GM21619 (cell line): ENCODE data around the gene TYK2.
"Not testable (repeated sequence)": the region's sequence is repeated elsewhere in the genome, so short reads cannot be mapped to it uniquely, and the experiment has no call there.

Experiments
- ATAC-seq: cut with Tn5 transposase; IDR thresholded peaks from one replicate; pipeline ENCODE4 v1.9.1; 2021; ENCODE audit not compliant: unreplicated experiment

Gene TYK2

DNA sequence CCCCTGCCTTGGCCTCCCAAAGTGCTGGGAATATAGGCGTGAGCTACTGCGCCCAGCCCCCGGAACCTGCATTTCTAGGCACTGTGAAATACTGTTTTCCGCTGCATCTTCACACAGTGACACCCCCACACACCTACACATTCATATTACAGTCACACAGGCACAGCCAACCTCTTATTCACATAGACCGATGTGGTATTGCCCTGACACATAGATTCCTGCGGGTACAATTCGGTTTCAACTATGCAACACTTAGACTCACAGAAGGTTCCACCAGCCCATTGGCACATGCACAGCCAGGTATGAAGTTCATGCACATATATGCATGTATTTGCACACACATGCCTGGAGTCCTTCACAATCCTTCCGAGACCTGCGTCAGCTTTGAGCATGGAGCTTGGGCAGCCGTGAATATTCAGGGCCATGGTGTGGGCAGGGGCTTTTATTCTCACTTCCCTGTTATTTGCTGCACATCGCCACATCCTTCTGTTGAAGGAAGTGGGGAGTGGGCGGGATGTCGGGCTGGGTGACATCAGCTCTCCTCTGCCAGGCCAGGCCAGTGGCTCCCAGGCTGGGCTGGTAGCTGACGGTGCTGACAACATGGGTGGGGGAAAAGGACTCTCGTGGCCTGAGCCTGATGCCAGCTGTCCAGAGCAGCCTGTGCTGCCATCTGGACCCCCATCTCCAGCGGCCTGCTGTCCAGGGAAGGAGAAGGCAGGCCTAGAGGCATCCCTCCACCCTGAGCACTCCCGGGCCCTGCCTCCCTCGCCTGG is 28.3 kb upstream of the TYK2 start:
- no peak for ATAC-seq

DNA sequence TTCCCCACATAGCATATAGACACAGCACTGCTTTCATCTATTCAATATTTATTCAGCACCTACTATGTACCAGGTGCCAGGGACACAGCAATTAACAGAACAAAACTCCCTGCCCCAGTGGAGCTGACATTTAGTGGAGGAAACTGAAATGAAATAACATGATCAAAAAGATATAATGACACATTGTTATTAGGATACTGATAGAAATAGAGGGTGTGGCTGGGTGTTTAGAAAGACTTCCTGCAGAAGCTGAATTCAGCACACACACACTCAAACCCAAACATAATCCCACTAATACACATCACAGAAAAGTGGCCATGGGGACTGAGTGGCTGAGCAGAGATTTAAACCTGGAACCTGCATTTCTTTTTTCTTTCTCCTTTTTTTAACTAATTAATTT is 26.7 kb upstream of the TYK2 start:
- ATAC-seq, result no peak

DNA sequence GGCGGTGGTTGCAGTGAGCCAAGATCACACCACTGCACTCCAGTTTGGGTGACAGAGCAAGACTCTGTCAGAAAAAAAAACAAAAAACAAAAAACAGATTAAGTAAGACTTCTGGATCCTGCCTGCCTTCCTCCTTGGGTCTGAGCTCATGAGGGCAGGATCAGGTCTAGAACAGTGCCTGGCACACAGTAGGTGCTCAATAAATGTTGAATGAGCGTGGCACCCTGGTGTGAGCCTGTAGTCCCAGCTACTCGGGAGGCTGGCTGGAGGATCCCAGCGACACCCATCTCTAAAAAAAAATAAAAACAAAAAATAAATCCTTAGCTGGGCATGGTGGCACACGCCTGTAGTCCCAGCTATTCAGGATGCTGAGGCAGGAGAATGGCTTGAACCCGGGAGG is 25.8 kb upstream of the TYK2 start:
- ATAC-seq, result no peak

DNA sequence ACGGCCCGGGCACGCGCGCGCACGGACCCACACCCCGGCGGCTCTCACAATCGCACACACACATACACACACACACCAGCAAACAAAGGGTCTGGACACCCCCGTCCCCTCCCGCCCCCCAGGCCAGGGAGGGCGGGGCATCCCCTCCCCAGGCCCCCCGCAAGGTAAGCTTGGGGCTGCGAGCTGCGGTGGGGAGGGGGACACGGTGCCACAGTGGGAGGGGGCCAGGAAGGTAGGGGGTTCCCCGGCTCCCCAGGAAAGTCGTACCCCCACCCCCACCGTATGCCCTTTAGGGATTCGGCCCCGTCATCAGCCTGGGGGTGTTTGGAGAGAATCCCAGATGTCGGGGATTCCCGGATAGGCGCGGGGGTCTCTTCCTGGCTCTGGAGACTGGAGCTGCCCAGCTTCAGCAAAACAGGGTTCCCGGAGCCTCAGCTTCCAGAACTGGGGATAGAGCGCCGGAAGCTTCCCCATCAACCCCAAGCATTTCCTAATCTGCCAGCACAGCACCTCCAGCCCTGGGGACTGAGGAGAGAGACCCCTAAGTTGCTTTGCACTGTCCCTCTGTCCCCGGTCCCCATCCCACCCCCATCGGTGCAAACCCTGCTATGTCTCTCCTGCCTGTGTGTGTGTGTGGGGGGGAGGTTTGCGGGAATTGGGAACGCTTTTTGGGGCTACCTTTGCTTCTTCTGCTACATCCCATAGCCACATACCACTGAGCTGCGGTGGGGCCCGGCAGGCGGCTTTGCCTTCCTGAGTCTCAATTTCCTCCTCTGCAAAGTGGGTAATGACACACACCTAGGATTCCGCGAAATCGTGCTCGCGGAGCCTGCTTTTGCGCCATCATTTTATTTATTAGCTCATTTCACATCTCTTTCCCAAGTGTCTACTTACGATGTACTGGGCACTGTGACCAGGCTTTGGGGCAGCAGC is 24.8 kb upstream of the TYK2 start:
- no peak for ATAC-seq

DNA sequence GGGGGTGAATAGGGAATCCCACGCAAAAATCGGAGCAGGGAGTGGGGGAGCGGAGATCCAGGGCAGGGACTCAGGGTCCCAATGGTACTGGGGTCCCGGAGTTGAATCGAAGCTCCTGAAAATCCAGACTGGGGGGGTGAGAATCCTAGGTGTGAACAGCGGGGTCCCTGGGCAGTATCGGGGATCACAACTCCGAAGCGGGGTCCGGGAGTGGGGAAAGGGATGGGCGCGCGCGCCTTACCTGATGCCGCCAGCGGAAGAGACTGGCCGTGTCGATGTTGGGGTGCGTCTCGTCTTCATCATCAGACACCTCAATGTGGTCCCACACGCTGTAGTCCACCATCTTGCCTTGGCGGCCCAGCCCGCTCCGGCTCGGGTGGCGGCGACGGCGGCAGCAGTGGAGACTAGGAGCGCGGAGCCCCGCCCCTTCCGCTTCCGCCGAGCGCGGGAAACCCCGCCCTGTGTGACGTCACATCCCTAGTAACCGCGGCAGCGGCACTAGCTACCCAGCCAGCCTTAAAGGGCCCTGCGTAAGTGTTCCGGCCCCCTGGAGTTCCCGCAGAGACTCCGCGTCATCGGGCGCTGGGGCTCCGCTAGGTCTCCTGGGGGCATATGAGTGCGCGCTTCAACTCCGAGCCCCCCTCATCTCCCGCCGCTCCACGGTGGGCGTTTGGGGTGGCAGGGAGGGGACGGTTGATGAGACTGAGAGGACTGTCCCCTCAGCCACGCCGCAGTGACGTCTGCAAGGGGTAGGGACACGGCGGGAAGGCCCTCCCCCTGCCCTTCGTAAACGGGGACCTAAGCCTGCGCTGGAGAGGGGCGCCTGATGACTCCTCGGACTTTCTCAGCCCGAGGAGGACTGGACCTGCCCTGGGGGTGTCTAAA is 23.0 kb upstream of the TYK2 start, which contains the start of gene CDC37:
Gene CDC37, minus strand, starts transcription at position 406 of the 885 bp plus-strand sequence. Its CDS starts 63 bp downstream, at position 343.
- ATAC-seq, result peak; percentile 76

DNA sequence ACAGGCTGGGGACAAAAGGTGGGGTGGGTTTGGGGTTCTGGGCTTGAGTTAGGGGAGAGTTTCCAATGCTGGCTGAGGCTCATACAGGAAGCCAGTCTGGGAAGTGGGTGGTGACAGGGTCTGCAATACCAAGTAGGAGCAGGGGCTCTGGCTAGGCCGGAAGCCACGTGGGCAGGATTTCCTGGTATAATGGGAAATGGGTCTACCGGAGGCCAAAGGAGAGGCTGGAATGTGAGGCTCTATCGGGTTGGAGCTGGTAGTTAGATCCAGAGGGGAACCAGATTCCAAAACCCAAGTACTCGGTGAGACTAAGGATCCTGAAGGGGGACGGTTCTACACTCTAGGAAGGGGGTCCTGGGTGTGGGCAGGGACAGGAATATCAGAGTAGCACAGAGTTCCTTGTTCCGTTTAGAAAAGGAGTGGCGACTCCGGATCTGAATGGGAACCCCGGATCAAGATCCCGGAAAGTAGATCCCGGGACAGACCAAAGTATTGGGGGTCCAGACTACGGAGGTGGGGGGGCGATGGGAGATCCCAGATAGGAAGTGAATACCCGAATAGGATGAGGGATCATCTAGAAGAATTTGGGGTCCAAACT is 22.2 kb upstream of the TYK2 start:
- ATAC-seq, result no peak

DNA sequence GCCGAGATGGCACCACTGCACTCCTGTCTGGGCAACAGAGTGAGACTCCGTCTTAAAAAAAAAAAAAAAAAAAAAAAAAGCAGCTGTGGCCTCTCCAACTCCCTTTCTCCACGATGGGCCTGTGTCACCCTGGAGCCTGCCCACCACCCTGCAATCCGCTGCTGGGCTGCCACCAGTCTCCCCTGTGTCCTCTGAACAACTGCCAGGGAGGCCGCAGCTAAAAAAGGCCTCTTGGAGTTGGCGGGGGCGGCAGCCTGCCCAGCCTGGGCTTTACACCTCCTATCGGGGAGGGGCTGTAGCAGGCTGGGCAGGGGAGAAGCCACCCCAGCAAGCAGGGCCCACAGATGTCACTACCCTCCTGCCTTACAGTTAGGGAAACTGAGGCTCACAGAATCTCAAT is 19.5 kb upstream of the TYK2 start:
- no peak for ATAC-seq

DNA sequence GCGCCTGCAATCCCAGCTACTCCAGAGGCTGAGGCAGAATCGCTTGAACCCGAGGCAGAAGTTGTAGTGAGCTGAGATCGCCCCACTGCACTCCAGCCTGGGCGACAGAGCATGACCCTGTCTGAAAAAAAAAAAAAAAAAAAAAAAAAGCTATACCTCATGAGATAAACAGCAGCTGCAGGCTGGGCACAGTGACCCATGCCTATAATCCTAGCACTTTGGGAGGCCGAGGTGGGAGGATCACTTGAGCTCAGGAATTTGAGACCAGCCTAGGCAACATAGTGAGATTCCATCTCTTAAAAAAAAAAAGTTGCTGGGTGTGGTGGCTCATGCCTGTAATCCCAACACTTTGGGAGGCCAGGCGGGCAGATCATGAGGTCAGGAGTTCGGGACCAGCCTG is 19.0 kb upstream of the TYK2 start:
- not testable (repeated sequence) for ATAC-seq

DNA sequence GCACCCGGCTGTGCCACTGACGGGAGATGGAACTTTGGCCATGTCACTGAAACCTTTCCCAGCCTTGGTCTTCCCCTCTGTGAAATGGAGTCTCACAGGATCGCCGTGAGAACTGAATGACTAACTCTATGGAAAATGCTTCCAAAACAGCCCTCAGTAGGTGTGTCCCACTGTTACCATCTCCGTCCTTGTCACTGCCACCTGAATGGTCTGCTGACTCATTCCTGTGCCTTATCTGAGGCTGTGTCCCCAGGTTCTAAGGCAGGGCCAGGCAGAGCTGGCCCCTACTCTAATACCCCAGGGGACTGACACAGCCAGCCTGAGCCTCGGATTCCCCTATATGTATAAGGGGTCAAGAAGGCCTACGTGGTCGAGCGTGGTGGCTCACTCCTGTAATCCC is 18.4 kb upstream of the TYK2 start:
- no peak for ATAC-seq

DNA sequence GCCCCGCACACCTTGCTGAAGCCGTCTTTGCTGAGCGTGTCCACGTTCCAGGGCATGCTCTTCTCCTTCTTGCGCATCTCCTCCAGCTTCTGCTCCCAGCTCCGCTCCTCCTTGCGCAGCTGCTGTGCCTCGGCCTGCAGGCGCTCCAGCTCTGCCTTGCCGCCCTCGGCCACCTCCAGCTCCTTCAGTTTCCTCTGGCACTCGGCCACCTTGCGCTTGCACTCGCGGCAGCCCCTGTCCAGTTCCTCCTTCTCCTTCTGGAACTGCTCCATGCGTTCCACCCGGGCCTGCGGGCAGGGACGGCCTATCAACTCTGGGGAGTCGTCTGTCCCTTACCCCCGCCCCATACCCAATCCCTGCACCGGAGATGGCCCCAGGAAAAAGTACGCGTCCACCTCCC is 15.5 kb upstream of the TYK2 start:
- no peak for ATAC-seq

DNA sequence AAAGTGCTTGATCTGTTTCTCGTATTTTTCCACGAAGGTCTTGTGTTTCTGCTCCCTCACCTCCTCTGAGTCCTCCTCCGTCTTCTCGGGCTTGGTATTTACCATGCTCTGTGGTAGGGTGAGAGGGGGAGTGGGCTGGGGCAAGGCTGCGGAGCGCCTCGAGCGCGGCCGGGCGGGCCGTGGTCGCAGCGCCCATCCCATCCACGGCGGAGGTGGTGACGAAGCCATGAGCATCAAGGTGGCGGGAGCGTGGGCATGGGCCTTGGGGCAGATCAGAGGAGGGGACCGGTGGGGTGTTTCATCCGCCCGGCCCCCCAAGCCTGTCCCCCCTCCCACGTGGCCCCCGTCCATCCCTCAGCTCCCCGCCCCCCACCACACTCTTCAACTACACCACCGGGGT is 15.1 kb upstream of the TYK2 start:
- ATAC-seq, result no peak

DNA sequence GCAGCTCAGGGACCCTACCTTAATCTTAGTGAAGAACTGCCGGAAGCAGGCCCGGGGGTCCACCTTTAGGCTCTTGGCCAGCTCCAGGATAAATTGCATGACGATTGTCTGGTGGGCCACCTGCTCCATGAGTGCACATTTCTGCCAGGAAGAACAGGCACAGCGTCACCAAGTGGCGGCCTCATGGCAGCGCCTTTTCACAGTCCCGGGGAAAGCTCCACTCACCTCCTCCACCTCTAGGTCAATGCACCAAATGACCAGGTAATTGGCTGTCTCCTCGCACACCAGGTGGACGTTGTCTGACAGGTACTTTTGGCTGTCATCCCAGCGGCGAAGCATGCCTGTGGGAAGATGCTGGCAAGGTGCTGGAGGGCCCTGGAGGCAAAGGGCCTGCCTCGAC is 14.6 kb upstream of the TYK2 start:
- no peak for ATAC-seq

DNA sequence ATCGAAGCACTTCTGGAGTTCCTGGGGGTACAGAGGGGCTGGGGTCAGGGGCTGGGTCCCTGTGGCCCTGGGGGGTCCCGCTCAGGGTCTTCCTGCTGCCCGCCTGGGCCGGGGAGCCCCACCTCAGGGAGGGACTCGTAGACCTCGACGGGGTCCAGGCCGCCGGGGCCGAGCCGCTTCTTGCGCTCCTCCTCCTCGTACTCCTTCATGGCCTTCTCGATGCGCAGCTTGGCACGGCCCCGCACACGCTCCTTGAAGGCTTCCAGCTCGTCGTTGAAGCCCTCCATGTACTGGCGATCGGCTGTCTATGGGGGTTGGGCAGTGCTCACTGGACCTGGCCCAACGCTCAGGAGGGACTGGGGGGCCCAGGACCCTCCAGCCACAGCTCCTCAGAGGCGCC is 12.8 kb upstream of the TYK2 start:
- ATAC-seq, result no peak

DNA sequence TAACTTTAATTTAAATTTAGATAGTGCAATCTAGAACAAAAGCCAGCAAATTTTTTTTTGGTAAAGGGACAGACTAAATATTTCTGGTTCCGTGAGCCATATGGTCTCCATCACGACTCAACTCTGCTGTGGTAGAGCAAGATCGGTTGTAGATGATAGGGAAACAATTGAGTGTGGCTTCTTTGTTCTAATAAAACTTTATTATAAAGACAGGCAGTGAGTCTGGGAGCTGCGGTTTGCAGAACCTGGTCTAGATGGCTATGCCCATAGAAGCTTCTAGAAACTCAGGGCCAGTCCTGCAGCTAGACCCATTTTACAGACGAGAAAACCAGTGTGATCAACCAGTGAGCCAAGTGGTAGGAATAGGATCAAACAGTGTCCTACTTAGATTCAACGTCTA is 11.7 kb upstream of the TYK2 start:
- no peak for ATAC-seq

DNA sequence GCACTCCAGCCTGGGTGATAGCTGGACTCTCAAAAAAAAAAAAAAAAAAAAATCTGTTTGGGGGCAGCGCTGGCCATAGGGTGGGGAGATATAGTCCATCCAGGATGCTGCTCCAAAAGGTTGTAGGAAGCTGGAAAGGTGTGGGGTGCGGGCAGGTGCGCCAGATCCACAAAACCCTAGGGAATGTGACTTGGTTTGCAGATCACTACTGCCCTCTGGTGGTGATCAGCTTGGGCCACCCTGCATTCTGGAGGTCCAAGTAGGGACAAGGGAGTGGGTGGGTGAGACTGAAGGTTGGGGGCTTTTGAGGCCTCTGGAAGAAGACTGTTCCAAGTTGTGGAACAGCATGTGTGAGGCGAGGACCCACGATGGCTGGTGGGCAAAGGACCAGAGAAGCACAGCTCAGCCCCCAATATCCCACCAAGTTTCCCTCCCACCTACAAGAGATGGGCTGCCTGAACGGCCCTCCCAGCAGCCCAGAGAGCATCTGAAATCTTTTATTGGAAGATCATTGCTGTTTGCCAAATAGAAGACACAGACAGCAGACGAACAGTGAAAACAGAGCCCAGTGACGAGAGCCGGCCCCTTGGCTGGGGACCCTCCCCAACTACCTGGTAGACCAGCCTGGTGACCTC is 10.4 kb upstream of the TYK2 start:
- ATAC-seq, result no peak

DNA sequence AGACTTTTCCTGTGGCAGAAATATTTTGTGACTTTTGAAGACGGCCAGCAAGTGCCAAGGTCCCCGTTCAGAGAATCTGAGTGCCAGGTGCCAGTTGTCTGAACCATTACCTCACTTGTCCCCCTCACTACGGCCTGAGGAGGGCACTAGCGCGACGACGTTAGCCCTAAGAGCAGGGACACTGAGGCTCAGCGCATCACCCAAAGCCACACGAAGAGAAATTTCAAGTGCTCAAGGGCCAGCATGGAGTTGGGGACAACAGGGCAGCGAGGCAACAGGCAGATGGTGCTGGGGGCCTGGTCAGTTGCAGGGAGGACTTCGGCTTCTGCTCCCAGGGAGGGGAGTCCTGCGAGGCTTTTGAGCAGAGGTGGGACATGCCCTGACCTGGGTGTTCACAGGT is 9.5 kb upstream of the TYK2 start:
- no peak for ATAC-seq

DNA sequence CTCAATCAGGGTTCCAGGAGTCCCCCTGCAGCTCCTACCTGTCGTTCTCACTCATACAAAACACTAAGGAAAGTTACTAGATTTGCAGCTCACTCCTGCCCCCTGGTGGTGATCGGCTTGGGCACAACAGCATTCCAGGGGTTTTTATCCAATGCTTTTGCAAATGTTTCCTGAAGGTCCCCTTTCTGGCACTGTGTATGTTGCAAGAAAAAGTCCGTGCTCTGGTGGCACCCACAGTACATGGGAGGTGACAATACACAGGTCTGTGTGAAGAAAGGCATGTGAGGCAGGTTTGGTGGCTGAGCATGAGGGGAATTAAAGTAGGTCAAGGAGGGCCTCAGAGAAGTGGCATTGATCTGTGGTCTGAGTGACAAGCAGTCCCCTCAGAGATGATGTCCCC is 8.6 kb upstream of the TYK2 start:
- ATAC-seq, result no peak

DNA sequence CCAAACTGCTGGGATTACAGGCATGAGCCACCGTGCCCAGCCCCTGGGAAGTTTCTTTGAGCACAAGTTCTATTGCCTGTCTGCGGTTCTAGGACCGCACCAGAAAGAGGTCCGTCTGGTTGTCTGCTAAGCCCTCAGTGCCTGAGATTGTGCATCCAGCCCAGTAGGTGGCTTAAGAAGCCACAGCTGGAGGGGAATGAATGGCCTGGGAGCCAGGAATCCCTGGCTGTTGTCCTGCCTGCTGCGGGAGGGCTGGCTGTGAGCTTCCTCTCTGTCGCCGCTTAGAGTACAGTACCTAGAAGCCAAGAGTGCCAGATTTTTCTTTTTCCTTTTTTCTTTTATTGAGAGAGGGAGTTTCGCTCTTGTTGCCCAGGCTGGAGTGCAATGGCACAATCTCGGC is 4.2 kb upstream of the TYK2 start:
- ATAC-seq, result no peak

DNA sequence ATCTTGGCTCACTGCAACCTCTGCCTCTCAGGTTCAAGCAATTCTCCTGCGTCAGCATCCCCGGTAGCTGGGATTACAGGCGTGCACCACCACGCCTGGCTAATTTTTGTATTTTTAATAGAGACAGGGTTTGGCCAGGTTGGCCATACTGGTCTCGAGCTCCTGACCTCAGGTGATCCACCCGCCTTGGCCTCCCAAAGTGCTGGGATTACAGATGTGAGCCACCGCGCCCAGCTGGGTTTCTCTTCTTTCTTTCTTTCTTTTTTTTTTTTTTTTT is 2.8 kb upstream of the TYK2 start:
- not testable (repeated sequence) for ATAC-seq

DNA sequence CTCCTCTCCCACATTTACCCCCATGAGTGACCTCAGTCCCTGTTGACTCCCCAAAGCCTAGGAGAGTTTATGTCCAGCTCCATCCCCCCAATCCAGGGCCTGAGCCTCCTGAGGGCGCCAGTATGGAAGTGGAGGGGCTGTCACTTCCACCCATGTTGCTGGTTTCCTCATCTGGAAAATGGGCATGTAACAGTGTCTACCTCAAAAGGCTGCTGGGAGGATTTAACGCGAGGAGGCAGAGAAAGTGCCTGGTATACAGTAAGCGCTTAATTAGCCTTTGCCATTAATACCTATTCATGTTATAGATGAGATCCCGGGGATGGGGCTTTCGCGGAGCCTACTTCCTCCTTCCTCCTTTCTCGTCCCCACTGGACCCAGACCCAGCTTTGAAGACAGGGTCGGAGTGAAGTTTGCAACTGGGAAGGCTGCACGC is 476 bp downstream of the TYK2 start:
- ATAC-seq, result peak; percentile 7

DNA sequence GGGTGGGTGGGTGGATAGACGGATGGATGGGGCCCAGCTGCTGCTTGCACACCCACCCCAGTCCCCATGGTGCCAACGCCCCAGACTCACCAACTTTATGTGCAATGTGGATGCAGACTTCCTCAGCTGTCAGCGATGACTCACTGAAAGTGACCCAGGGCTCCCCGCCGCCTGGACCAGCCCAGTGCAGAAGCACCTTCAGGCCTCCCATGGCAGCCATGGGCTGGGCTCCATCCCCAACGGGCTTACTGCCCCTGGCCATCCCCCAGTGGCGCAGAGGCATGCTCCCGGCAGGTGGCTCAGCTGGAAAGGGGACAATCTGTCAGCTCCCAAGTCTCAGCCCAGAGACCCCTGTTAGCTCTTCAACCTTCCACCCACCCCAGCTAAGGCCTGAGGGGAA is 2.2 kb downstream of the TYK2 start:
- no peak for ATAC-seq
